Activated gamma-delta T cell treated with anti-CD3 and anti-CD28 coated beads, Interleukin-2, amount 50 U/mL, for 16 hours (primary cell): ENCODE data around the gene ZMYND19.
"Not testable (repeated sequence)": the region's sequence is repeated elsewhere in the genome, so short reads cannot be mapped to it uniquely, and the experiment has no call there.

Experiments
- DNase-seq: peaks from one replicate; pipeline ENCODE4 v3.0.0-alpha.2; 2020; ENCODE audit warnings: low read depth

Gene ZMYND19

DNA sequence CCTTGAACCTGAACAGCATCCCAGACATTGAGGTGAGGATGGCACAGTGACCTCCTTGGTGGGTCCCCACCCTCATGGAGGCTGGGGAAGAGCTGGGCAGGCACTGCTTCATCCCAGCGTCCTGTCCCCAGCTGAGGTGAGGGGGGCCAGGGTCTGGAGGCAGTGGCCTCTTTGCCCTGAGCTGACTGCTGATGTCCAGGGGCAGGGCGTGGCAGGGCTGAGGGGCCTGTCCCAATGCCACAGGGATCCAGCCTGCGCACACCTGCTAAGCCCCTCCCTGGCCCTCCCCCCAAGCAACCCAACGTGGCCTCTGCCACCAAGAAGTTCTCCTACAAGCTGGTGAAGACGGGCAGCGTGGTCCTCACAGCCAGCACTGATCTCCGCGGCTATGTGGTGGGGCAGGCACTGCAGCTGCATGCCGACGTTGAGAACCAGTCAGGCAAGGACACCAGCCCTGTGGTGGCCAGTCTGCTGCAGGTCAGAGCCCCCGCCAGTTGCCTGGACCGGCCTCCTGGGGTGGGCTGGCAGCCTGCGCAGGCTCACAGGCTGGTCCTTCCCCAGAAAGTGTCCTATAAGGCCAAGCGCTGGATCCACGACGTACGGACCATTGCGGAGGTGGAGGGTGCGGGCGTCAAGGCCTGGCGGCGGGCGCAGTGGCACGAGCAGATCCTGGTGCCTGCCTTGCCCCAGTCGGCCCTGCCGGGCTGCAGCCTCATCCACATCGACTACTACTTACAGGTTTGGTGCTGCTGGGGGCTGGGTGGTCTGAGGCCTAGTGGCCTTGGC, 23.6 kb upstream of the ZMYND19 start:
- no peak for DNase-seq

DNA sequence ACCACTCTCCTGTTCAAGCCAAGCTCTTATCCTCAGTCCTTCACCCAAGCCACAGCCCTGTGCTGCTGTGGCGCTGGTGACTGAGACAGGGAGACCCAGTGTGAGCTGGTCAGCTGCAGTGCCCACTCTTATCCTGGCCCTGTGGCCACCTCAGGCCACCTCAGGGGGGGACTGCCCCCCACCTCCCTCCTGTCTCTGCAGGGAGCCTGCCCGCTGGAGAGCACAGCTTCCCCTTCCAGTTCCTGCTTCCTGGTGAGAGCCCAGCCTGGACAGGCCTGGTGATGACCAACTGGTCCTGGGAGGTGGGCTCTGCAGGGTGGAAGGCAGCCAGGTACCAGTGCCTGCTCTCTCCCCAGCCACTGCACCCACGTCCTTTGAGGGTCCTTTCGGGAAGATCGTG, 22.9 kb upstream of the ZMYND19 start:
- DNase-seq, result no peak

DNA sequence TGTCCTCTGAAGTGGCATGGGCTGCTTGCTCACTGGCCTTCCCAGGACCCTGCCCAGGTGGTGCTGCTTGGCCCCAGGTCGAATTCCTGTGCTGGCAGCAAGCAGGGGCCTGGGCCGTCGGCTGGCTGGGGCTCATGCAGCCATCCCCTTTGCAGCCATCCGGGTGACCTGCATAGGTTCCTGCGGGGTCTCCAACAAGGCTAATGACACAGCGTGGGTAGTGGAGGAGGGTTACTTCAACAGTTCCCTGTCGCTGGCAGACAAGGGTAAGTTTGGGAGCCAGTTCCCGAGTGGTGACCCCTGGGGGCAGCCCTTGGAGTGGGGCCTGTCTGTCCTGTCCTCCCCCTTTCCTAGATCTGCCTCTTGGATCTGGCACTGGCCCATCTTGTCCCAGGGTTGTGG, 22.4 kb upstream of the ZMYND19 start:
- DNase-seq, result no peak

- no peak for DNase-seq
Measured at GRCh38 chr9:137611623-137612609, 21.6 kb upstream of the ZMYND19 start.

- no peak for DNase-seq
Measured at GRCh38 chr9:137610944-137611343, 20.6 kb upstream of the ZMYND19 start.

DNA sequence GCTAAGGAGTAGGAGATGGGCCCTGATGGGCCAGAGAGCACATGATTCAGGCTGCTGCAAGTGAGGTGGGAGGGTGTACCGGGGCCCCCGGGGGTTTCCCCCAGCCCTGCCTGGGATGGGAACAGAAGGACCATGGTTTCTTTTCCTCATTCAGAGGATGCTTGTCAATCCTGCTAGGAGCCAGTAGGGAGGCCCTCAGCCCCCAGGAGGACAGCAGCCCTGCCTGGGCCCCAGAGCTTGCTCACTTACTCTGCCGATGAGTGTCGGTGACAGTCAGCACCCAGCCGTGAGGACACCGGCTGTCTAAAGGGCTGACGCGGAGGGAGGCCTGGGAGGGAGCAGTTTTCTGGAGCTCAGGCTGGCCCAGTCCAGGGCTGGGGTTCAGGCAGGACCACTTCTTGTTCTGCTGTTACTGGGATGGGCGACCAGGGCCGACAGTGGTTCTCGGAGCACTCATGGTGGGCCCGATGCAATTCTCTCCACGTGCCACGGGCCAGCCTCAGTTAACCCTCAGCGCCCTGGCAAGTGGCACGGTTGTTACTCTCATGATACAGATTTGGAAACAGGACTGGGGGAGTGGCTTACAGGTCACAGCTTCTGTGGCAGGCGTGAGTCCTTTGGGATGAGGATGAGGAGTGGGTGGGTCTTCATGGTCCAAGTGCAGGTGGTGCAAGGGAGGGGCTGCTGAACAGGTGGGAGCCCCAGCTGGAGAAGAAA, 17.0 kb upstream of the ZMYND19 start:
- no peak for DNase-seq

DNA sequence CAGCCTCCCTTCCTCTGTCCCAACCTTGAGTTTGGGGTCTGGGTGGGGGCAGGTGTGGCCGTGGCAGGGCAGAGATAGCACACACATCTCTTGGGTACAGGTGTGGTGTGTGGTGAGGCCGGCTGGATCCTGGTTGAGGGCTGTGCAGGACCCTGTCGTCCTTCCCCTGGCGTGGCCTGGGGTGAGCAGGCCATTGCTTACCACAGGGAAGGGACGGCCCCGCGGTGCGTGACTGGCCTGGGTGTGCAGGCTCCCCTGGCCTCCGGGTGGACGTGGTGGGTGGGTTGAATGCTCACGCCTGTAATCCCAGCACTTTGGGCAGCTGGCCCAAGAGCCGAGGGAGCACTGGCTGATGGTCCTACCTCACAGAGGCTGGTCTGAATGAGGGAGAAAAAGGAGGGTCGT, 16.4 kb upstream of the ZMYND19 start:
- no peak for DNase-seq

DNA sequence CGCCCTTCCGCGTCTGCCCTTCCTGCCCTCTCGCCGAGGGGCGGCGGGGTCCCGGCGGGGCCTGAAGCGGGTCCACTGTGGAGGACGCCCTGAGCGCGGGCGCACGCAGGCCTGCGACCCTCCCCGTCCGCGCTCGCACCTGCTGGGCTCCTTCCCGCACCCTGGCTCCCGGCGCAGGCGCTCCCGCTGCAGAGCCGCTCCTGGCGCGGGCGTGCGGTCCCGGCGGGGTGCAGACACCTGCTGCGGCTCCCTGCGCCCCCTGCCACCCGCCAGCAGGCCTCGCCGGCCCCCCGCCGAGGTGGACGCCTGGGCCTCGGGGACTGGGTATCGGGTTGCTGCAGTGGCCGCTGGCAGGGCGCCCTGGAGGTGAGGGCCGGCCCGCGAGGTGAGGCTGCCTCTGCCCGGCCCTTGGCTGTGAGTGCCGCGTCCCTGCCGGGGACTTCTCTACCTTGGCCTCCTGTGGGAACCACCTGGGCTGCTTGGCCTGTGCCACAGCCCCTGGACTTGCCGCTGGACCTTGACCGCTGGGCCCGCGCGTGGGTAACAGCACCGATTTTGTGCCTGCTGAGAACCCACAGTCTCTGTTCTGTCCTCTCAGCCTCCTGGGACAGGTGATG, 15.8 kb upstream of the ZMYND19 start:
- DNase-seq, result no peak

GRCh38 chr9:137605121-137606004, 15.1 kb upstream of the ZMYND19 start, which contains the start of gene ARRDC1:
Gene ARRDC1, plus strand, starts transcription at chr9:137605686. Its CDS starts 32 bp downstream, at chr9:137605718.
- peak; percentile 91 for DNase-seq

GRCh38 chr9:137604345-137605086, 14.2 kb upstream of the ZMYND19 start:
- no peak for DNase-seq

GRCh38 chr9:137603879-137604278, 13.6 kb upstream of the ZMYND19 start:
- DNase-seq, result no peak

DNA sequence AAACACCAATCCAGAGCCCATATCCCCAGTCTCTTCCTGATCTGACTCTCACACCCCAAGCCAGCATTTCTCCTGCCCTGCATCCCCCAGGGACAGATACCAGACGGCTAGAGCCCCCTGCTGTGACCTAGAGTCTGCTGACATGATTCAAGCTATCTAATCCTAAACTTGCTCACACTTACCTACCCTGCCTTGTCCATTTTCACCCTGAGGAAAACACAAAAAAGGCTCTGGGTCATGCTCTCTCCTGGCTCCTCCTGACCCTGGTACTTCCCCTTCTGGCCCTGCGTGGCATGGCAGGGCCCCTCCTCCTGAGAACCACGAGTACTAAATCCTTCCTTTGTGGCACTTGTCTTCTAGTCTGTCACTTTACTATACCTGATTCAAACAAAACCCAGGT, 12.3 kb upstream of the ZMYND19 start:
- no peak for DNase-seq

- no peak for DNase-seq
Measured at GRCh38 chr9:137598943-137599342, 8.6 kb upstream of the ZMYND19 start.

DNA sequence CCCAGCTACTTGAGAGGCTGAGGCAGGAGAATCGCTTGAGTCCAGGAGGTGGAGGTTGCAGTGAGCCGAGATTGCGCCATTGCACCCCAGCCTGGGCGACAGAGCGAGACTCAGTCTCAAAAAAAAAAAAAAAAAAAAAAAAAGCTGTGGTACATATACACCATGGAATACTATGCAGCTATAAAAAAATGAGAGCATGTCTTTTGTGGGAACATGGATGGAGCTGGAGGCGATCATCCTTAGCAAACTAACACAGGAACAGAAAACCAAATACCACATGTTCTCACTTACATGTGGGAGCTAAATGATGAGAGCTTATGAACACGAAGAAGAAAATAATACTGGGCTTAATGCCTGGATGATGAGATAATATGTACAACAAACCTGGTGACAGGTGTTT, 6.3 kb upstream of the ZMYND19 start:
- not testable (repeated sequence) for DNase-seq

DNA sequence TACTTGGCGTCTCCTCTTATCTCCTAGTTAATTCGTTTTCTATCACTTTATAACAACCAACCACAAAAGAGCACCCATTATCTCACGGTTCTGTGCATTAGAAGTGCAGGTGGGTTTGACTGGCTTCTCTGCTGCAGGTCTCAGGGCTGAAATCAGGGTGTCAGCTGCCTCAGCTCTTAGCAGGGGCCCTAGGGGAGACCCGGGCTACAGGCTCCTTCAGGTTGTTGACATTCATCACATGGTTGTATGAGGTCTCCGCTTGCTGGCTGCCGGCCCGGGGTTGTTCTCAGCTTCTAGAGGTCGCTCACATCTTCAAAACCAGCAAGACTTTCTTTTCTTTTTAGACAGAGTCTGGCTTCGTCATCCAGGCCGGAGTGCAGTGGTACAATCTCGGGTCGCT, 2.9 kb upstream of the ZMYND19 start:
- DNase-seq, result no peak

- no peak for DNase-seq
Measured at GRCh38 chr9:137592767-137593166, 2.5 kb upstream of the ZMYND19 start.

- no peak for DNase-seq
Measured at GRCh38 chr9:137590123-137590468, 216 bp downstream of the ZMYND19 start.

- DNase-seq, result no peak
Measured at GRCh38 chr9:137589441-137590122, 730 bp downstream of the ZMYND19 start.

GRCh38 chr9:137588891-137589290, 1.4 kb downstream of the ZMYND19 start:
- DNase-seq, result no peak

GRCh38 chr9:137588311-137588710, 2.0 kb downstream of the ZMYND19 start:
- DNase-seq, result no peak
